HTR-8/SVneo (cell line): ENCODE results near the gene ZNF281.
A peak's percentile ranks its signal among the peaks of the same experiment; 100 is the strongest.
"Not testable (repeated sequence)": the region's sequence is repeated elsewhere in the genome, so short reads cannot be mapped to it uniquely, and the experiment has no call there.

ENCODE experiments used
- DNase-seq: peaks from one replicate; pipeline ENCODE4 v3.0.0; 2011; ENCODE audit warnings: low spot score, mixed read lengths; ENCODE audit not compliant: insufficient read length
- FAIRE-seq: peaks from 2 replicates; lab custom pipeline; 2011; peaks lifted over from hg19 to GRCh38; lab: Jason Lieb, UNC

Gene ZNF281, protein sequence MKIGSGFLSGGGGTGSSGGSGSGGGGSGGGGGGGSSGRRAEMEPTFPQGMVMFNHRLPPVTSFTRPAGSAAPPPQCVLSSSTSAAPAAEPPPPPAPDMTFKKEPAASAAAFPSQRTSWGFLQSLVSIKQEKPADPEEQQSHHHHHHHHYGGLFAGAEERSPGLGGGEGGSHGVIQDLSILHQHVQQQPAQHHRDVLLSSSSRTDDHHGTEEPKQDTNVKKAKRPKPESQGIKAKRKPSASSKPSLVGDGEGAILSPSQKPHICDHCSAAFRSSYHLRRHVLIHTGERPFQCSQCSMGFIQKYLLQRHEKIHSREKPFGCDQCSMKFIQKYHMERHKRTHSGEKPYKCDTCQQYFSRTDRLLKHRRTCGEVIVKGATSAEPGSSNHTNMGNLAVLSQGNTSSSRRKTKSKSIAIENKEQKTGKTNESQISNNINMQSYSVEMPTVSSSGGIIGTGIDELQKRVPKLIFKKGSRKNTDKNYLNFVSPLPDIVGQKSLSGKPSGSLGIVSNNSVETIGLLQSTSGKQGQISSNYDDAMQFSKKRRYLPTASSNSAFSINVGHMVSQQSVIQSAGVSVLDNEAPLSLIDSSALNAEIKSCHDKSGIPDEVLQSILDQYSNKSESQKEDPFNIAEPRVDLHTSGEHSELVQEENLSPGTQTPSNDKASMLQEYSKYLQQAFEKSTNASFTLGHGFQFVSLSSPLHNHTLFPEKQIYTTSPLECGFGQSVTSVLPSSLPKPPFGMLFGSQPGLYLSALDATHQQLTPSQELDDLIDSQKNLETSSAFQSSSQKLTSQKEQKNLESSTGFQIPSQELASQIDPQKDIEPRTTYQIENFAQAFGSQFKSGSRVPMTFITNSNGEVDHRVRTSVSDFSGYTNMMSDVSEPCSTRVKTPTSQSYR

DNA sequence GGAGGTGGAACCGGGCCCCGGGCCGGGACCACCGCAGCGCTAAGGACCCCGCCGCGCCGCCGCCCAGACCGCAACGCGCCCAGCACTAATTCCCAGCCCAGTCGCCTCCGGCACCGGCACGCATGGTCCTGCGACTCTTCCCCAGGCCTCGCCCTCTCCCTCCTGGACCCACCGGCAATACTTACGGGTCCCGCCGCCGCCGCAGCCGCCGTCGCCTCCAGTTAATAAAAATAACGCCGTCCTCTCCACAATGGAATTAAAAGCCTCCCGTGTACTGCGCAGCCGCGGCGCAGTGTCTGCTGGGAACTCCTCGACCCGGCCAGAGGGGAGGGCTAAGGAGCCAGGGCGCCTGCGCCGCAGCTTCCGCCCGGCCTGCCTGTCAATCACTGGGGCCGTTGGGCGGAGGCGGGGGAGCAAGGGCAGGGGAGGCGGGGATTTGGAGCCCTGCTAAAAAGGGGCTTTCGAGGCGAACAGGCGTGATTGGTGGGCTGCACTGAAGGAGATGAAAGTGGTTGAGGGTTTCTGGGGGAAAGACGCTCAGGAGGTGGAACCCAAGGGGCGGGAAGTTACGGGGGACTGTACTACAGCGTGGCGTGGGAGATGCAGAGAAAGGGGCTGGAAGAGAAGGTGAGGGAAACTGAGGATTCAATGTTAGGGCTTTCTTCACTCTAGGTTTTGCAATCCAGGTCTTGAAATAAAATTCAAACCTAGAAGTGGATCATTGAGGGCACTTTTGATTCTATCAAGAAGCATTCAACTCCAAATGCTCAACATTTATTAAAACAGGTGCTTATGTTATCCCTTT is at the start of gene ZNF281:
Gene ZNF281, minus strand, starts transcription at position 276 of the 805 bp plus-strand sequence. CDS start 331 bp downstream, outside the sequence.
- peak; percentile 96 for DNase-seq
- peak; percentile 91 for FAIRE-seq

DNA sequence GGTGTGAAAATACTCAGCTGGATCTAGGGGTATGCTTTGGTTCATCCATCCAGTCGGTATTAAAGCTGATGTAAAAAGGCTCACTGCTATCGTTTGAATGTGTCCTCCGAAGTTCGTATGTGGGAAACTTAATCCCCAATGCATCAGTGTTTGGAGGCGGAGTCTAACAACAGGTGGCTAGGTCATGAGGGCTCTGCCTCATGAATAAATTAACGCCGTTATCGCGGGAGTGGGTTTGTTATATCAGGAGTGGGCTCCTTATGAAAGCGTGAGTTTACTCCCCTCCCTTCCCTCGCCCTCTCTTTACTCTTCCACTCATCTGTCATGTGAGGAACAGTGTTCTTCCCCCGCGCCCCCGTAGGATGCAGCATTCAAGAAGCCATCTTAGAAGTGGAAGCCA is 48.9 kb upstream of the ZNF281 start:
- DNase-seq (no peak), FAIRE-seq (no peak)

DNA sequence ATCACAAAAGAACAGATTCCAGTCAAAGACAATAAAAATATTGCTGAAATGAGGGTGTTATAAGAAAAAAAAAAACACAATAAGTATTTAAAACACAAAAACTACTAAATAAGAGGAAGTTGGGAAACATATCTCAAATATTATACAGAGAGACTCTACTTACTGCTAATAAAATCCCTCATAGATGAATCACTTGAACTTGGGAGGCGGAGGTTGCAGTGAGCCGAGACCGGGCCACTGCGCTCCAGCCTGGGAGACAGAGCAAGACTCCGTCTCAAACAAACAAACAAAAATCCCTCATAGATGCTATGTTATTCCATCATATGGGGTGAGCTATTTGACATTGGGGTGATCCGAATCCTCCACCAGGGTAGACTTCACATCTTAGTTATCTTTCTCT is 48.0 kb upstream of the ZNF281 start:
- no peak for DNase-seq
- FAIRE-seq = no peak

DNA sequence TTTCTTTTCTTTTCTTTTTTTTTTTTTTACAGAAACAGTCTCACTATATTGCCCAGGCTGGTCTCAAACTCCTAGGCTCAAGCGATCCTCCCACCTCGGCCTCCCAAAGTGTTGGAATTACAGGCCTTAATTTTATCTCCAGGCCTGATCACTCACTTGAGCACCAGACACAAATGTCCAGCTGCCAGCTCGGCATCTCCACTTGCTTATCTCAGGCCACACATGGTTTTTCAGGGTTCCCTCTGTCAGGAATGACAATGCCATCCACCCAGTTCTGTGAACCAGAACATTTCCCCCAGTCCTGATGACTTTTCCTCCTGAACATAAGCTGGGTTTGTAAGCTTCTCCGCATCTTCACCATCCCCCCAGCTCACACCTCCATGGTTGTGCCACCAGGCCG is 44.6 kb upstream of the ZNF281 start:
- FAIRE-seq (no peak), DNase-seq (no peak)

DNA sequence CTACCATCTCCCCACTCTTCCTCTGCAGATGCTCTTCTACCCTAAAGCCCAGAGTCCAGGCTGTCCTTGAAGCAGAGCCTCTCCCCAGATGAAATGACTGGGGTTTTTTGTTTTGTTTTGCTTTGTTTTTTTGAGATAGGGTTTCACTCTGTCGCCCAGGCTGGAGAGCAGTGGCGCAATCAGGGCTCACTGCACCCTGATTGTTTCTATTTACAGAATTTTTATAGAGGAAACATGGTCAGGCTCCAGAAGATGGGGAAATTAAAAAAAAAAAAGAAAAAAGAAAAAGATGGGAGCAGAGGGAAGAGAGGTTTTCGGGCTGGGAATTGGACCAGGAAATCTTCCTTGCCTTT is 43.7 kb upstream of the ZNF281 start:
- FAIRE-seq (no peak), DNase-seq (no peak)

DNA sequence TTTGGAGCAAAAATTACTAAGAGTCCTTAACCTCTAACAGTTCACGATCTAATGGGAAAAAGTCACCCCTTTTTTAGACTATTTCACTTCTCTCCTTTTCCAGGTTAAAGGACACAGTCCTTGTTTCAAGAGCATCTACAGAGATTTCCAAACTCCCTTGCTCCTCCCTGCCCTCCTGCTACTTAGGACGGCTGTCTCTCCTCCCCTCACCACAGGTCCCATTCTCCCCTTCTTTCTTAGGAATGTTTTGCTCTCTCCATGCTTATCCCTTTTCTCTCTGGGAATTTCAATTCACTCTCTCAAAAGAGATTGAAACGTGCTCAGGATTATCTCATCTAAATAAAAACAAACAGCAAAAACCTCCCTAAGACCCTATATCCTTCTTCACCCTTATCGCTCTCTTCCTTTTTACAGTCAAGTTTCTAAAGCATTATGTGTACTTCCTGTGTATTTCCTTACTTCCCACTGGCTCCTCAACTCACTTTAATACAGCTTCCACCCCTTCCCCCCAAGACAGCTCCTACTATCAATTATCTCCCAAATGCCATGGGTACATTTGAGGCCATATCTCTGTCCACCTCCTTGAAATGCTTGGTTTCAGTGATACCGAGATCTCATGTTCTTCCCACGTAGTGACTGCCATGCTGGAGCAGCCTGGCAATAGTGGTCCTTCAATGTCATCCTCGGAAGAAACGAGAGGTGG is 43.2 kb upstream of the ZNF281 start:
- DNase-seq (no peak), FAIRE-seq (no peak)

DNA sequence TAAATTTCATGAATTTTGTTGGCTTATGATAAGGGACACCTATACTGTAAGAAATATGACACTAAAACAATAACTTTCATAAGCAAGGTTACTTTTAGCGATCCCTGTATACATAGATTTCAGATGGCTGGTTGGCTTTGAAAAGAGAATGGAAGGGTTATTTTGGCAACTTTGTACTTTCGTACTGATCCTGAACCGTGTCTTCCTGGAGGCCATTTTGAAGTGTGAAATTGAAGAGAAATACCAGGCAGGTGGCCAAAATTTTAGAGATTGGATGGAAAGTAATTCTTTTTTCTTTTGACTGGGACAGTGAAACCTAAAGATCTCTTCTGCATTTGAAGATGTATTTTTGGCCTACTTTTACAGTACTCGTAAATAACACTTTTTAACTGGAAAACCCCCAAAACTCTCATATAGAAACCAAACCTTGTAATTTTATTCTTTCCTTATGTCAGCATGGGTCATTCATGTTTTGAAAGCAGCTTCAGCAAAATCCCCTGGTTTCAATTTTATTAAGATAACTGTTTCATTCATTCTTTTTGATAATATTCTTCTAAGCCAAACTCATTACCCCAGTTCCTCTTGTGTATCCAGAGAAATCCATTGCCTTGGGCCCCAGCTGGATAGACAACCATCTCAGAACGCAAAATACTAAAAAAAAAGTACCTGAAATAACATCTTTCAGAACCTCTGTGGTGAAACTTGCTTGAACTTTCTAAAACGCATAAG is 38.4 kb upstream of the ZNF281 start:
- DNase-seq (no peak), FAIRE-seq (no peak)

DNA sequence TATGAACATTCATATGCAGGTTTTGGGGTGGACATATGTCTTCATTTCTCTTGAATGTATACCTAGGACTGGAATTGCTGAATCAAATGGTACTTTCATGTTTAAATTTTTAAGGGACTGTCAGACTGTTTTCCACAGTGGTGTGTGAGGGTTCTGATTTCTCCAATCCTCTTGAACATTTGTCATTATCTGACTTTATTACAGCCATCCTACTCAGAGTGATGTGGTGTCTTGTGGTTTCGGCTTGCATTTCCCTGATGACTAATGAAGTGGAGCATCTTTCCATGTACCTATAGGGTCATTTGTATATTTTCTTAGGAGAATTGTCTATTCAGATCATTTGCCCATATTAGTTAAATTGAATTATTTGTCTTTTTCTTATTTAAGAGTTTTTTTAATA is 35.4 kb upstream of the ZNF281 start:
- DNase-seq (peak; percentile 70), FAIRE-seq (no peak)

DNA sequence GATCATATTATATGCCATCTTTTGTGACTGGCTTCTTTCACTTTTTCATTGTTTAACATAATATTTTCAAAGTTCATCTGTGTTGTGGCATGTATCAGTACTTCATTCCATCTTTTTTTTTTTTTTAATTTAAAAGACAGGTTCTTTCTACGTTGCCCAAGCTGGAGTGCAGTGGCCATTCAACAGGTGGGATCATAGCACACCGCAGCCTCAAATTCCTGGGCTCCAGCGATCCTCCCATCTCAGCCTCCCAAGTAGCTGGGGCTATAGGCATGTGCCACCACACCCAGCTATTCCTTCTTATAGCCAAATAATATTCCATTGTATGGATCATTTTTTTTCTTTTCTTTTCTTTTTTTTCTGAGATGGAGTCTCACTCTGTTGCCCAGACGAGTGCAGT is 34.6 kb upstream of the ZNF281 start:
- FAIRE-seq = no peak

DNA sequence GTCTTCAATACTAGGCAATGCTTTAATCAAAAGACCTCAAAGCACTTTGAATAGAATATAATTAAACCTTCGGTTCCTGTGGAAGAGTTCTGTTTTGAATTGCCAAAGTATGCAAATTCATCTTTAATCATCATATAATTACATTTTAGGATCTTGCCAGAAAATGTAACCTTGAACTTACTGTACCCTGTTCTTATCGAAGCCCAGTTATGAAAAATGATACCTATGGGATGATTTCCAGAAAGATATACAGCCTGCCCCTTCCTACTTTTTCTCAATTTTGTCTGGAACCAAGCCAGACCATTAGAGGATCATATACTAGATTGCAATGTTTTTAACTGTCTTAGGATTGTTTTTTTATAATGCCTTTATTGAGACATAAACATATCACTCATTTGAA is 34.0 kb upstream of the ZNF281 start:
- DNase-seq (no peak), FAIRE-seq (no peak)

More for the DNA sequence above, 34.6 kb upstream of the ZNF281 start:
- no peak for DNase-seq

DNA sequence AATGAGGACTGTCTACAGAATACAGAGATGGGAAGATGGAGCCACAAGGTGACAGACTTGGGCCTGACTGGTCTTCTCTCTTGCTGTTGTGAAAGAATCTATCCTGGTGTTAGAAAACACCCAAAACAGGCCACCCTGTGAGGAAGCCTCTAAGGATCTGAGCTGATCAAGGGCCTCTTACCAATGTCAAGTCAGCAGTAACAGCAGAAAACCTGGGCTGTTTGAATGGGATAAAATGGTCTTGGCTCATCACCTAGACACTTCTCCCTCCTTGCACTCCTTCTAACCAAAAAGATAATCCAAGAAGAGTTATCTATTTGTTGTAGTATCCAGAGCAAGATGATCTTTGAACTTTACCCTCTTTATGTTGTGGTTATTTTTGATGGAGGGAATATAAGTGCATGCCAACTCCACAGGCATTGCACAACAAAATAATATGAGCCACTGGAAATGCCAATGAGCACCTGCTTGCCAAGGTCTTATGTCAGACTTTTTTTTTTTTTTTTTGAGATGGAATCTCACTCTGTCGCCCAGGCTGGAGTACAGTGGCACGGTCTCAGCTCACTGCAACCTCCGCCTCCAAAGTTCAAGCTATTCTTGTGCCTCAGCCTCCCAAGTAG is 32.8 kb upstream of the ZNF281 start:
- DNase-seq (no peak), FAIRE-seq (no peak)

DNA sequence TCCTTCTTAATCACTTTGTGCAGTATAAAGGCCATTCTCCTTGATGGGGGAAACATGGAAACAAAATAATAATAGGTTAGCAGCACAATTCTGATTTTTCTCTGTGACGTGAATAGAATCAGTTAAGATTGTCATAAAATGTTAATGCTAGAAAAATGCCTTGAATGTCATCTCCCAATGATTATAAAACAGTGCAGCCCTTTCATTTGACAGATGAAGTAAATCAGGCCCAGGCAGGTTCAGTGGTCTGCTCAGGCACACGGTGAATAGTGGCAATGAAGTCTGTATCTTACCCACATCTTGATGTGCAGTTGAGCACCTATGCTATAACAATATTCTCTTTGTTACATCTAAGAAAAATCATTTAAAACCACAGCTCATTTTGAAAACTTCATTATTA is 32.2 kb upstream of the ZNF281 start:
- FAIRE-seq = no peak
- DNase-seq = no peak

DNA sequence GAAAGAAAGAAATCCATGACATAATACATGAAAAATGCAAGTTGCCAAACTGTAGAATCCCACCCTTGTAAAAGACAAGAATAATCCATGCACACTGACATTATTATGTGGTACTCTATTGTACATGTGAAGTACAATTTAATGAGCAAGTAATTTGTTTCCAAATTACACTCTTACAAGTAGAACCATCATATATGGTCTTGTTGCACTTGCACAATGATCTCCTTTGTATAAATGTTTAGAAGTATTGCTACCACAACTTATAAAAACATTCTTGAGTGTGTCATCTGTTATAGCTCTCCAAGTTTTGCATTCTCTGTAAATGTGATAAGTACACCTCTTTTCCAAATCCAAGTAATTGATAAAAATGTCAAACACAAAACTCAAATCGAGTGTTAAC is 29.1 kb upstream of the ZNF281 start:
- DNase-seq = no peak
- no peak for FAIRE-seq

DNA sequence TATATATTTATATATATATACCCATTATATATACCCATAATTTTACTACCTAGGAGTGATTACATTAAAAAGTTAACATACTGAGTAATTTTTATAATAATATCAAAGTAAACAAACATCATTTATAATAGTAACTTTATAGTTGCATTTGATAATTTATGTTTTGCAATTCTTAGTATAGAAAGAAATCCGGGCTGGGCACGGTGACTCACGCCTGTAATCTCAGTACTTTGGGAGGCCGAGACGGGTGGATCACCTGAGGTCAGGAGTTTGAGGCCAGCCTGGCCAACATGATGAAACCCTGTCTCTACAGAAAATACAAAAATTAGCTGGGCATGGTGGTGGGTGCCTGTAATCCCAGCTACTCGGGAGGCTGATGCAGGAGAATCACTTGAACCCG is 28.6 kb upstream of the ZNF281 start:
- DNase-seq, FAIRE-seq: not testable (repeated sequence)

DNA sequence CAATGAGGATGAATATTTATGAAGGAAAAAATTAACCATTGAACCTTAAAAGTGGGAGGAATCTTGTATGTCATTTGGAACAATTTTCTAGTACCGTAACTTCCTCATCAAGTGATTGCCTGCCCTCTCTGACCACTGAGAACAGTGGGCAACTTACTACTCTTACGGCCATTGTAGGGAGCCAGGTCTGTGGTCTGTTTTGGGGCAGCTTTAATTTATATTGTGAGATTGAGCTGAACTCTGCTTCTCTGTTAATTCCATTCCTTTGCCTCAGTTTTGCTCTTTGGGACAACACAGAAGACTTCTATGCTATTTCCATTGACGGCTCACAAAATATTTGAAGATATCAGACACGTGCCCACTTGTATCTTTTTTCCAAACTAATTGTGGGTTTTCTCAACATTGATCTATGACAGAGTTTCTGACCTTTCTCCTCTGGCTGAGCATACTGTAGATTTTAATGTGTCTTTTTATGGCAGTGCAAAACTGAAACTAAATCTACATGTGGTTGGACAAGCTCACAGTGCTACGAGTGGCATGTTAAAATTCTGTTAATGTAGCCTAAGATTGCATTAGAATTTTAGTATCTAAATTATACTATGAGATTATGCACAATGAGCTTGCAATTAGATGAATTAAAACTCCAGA is 27.8 kb upstream of the ZNF281 start:
- DNase-seq (no peak), FAIRE-seq (no peak)

DNA sequence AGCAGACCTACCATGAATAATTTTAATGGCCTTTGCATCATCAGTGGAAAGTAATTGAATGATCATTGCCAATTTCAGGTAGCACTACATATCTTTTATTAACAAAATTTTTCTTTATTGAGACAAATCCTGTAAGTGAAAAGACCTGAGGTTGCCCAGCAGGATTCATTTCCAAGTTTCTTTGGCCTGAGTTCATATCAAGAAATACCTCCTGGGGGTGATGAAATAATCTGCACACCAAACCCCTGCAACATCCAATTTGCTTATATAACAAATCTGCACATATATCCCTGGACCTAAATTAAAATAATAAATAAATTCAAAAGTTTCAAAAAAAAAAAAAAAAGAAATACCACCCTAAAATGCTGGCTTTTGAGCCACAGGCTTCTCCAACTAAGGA is 27.3 kb upstream of the ZNF281 start:
- DNase-seq (no peak), FAIRE-seq (no peak)

DNA sequence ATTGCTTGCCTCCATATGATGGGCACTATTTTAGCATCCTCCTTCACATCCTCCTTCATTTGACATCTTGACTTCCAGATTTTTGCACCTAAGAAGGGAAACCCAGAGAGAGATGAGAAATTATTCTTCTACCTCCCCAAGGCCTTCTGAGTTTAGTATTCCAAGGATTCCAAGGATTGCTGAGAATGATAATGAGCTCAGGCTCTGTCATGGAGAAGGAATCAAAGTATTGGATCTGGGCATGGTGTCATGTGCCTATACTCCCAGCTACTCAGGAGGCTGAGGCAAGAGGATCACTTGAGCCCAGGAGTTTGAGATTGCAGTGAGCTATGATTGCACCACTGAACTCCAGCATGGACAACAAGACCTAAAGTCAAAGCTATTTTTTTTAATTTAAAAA is 26.6 kb upstream of the ZNF281 start:
- no peak for DNase-seq
- FAIRE-seq = no peak

DNA sequence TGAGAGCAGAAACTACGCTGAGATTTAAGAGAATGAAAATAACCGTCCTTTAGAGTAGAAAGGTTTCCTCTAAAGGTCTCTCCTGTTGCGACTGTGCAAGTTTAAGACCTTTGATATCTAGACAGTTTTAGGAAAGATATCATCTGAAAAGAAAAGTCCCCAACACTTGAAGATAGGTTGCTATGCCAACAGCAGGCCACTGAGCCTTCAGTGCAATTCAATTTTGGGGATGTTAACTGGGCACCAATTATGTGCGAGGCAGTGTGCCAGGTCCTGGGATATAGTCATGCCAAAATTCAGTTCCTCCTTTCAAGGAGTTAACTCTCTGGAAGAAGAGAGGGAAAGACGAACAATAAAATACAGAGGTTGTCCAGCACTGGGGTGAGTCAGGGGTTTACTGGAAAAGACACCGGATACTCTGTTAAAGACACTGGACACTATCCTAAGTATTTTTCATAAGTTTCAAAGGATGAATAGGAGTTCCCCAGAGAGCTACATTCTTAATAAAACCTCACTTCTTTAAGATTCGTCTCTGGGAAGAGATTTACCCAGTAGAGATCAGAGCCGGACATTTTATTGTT is 25.5 kb upstream of the ZNF281 start:
- FAIRE-seq (no peak), DNase-seq (no peak)
